ENCODE results near the gene SARNP. TPM values are rescaled to one million over a fixed set of nuclear protein-coding genes. Genes with fewer than 3 reads are reported as not detected.

The SARNP gene
- total RNA-seq, 2 experiments from 2014 or later: 88.3 to 88.6 TPM

DNA sequence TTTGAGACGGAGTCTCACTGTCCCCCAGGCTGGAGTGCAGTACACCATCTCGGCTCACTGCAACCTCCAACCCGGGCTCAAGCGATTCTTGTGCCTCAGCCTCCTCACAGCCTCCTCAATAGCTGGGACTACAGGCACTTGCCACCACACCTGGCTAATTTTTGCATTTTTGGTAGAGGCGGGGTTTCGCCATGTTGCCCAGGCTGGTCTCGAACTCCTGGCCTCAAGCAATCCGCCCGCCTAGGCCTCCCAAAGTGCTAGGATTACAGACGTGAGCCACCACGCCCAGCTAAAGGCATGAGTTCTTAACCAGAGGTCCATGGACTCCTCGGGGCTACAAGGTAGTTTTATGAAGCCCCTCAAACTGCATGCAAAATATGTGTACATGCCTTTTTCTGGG, 2.1 kb downstream of the SARNP start:
- POLR2A ChIA-PET: interaction anchor here (0.6 to 3.7 kb wide), 8 partner anchors 15 to 122 kb away, joined by 3 to 91 read pairs (median 4); partner anchors contain the start of genes DGKA, GDF11 and PYM1
- Mint-ChIP-seq H3K9me3 (no peaks in the 10 kb centered on the region), H3K4me1 (peaks cover 52% of the 10 kb centered on the region)

DNA sequence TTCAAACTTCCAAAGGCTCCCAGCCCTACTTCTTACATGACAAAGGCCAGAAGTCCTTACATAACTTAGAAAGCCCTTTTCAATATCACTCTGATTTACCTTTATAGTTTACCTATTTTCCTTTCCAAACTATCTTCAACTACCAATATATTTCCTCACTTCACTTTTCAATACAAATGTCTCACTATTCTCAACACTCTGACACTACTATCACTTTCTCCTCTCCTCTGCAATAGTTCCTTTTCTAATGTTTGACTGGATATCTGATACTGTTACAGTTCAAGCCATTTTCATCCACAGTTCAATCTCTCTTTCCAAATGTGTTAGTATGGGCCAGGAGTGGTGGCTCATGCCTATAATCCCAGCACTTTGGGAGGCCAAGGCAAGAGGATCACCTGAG, 3.3 kb downstream of the SARNP start:
- peaks cover 50% of the 10 kb centered on the region for H3K4me1 Mint-ChIP-seq
- POLR2A ChIA-PET: interaction anchor here (0.6 to 3.6 kb wide), 2 partner anchors 16 to 51 kb away, joined by 3 to 13 read pairs; partner anchors contain the start of gene DNAJC14
- CTCF ChIA-PET: interaction anchor here (1.2 to 1.3 kb wide), 2 partner anchors 18 to 76 kb away, joined by 3 to 4 read pairs; no protein-coding TSS in a partner anchor
- no peaks in the 10 kb centered on the region for H3K9me3 Mint-ChIP-seq
- H3K36me3 Mint-ChIP-seq (ENCODE audit: low read depth): peaks cover 38% of the 10 kb centered on the region
- H3K27me3 Mint-ChIP-seq: no peaks in the 10 kb centered on the region
- DNase-seq: no peak
- H3K4me3 Mint-ChIP-seq: no peak overlapping the region
- no peak overlapping the region for H3K27ac Mint-ChIP-seq

More for the DNA sequence above, 2.1 kb downstream of the SARNP start:
- Mint-ChIP-seq H3K27me3 (no peaks in the 10 kb centered on the region), H3K36me3 (ENCODE audit: low read depth) (peaks cover 44% of the 10 kb centered on the region), H3K27ac (no peak overlapping the region), H3K4me3 (no peak overlapping the region)
- CTCF ChIA-PET: no interaction called here
- DNase-seq: no peak

DNA sequence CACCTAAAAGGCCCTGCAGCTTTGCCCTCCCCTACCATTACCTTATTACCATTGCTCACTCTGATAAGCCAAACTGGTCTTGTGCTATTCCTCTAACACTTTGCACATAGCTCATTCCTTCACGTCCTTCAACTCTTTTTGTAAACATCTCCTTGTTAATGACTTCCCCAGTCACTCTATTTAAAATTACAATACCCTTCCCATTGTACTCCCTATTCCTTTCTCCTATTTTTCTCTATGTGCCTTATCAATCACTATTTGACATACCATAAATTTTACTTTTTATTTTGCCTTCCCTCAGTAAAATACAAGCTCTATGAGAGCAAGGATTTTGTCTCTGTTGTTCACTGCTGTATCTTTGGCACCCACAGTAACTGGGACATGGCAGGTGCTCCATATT, 5.4 kb downstream of the SARNP start:
- H3K27ac Mint-ChIP-seq: no peak overlapping the region
- peaks cover 39% of the 10 kb centered on the region for H3K4me1 Mint-ChIP-seq
- POLR2A ChIA-PET: interaction anchor here (0.9 to 3.6 kb wide), 4 partner anchors 18 to 120 kb away, joined by 3 to 13 read pairs (median 5); partner anchors contain the start of genes DNAJC14 and PYM1
- H3K27me3 Mint-ChIP-seq: no peaks in the 10 kb centered on the region
- CTCF ChIA-PET: interaction anchor here (0.9 to 1.8 kb wide), 3 partner anchors 18 to 128 kb away, joined by 3 to 6 read pairs (median 3); no protein-coding TSS in a partner anchor
- no peaks in the 10 kb centered on the region for H3K9me3 Mint-ChIP-seq
- H3K4me3 Mint-ChIP-seq: no peak overlapping the region
- peaks cover 40% of the 10 kb centered on the region for H3K36me3 Mint-ChIP-seq (ENCODE audit: low read depth)
- no peak for DNase-seq

DNA sequence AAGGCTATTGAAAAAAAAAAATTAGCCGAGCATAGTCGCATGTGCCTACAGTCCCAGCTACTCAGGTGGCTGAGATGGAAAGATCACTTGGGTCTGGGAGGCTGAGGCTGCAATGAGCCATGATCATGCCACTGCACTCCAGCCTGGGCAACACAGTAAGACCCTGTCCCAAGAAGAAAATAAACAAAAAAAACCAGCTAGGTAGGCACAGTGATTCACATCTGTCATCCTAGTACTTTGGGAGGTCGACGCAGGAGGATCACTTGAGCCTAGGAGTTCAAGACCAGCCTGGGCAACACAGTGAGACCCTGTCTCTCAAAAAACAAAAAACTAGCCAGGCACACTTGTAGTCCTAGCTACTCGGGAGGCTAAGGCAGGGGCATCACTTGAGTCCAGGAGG, 8.2 kb downstream of the SARNP start:
- POLR2A ChIA-PET: interaction anchor here (0.7 to 3.2 kb wide), 3 partner anchors 9 to 148 kb away, joined by 3 to 19 read pairs (median 3); partner anchors contain the start of genes ORMDL2 and SARNP
- CTCF ChIA-PET: interaction anchor here (1.9 kb wide), 1 partner anchor 71 kb away, joined by 5 read pairs; no protein-coding TSS in a partner anchor
- Mint-ChIP-seq H3K4me3 (no peak overlapping the region), H3K9me3 (no peaks in the 10 kb centered on the region), H3K27ac (no peak overlapping the region), H3K36me3 (ENCODE audit: low read depth) (peaks cover 40% of the 10 kb centered on the region), H3K4me1 (peaks cover 29% of the 10 kb centered on the region), H3K27me3 (no peaks in the 10 kb centered on the region)
- DNase-seq: no peak

DNA sequence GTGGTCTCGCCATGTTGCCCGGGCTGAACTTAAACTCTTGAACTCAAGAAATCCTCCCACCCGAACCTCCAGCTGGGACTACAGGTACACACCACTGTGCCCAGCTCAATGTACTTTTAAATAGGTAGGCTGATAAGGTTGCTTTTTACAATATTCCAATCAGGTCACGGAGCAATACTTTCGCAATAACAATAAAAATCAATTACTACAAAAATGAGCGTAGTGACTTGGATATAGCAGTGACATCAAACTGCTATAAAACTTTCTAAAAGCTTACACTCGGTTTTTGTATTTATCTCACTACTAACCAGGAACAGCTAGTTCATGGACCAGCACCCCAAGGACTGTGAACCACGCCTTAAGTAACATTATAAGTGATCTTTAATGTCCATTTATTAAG, 10.5 kb downstream of the SARNP start:
- Mint-ChIP-seq H3K36me3 (ENCODE audit: low read depth) (peaks cover 40% of the 10 kb centered on the region), H3K27me3 (no peaks in the 10 kb centered on the region), H3K9me3 (no peaks in the 10 kb centered on the region), H3K4me1 (peaks cover 14% of the 10 kb centered on the region), H3K4me3 (no peak overlapping the region), H3K27ac (no peak overlapping the region)
- no peak for DNase-seq
- CTCF ChIA-PET: interaction anchor here (0.7 kb wide), 1 partner anchor 10 kb away, joined by 3 read pairs; no protein-coding TSS in a partner anchor
- POLR2A ChIA-PET: interaction anchor here (0.9 to 3.2 kb wide), 2 partner anchors 11 kb away, joined by 3 to 19 read pairs; partner anchors contain the start of genes ORMDL2 and SARNP

DNA sequence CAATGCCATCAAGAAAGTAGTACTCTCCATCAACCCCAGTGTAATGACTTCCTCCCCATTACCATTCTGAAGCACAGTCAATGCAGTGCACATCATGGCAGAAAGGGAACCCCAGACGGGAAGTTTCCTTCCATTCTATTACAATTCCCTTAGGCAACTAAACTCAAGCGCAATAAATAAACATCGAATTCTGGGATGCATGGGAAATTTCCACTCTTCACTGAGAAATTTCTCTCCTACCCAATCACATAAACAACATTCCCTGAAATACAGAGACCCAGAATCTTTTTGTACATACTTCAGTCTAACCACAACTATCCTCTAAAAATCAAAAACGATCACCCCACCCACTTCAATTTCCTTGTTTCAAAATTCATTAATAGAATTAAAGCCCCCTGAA, 20.0 kb downstream of the SARNP start:
- Mint-ChIP-seq H3K27ac (no peak overlapping the region), H3K4me3 (no peak overlapping the region), H3K4me1 (peaks cover 17% of the 10 kb centered on the region), H3K9me3 (no peaks in the 10 kb centered on the region), H3K27me3 (no peaks in the 10 kb centered on the region), H3K36me3 (ENCODE audit: low read depth) (peaks cover 71% of the 10 kb centered on the region)
- ChIA-PET POLR2A (interaction anchor here (2.4 kb wide), 1 partner anchor 139 kb away, joined by 6 read pairs; no protein-coding TSS in a partner anchor), CTCF (interaction anchor here (0.6 to 3.7 kb wide), 11 partner anchors 10 to 198 kb away, joined by 3 to 32 read pairs (median 3); partner anchors contain the start of gene RAB5B)
- DNase-seq: no peak

DNA sequence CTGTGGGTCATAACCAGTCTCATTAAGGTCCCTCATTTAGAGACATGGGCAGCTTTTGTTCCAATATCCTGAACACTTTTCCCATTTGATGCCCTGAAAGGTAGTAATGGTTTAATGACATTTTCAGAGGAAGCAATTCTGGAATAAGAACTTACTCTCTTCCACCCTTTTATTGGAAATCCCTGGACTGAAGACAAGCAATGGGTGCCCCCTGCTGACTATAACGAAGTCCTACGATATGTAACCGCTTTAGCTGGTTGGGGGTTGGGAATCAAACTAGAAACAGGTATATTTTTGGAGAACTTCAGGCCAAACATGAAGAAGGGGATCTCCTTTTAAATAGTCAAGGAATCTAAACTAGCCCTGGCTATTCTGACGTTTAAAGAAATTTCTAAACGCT, 20.5 kb downstream of the SARNP start:
- CTCF ChIA-PET: interaction anchor here (1.0 to 3.7 kb wide), 13 partner anchors 10 to 198 kb away, joined by 3 to 32 read pairs (median 4); partner anchors contain the start of genes ORMDL2 and RAB5B
- H3K27me3 Mint-ChIP-seq: no peaks in the 10 kb centered on the region
- no peak for DNase-seq
- no peaks in the 10 kb centered on the region for H3K9me3 Mint-ChIP-seq
- H3K27ac Mint-ChIP-seq: no peak overlapping the region
- H3K4me1 Mint-ChIP-seq: peaks cover 17% of the 10 kb centered on the region
- POLR2A ChIA-PET: interaction anchor here (2.0 to 2.4 kb wide), 2 partner anchors 10 to 139 kb away, joined by 6 to 7 read pairs; no protein-coding TSS in a partner anchor
- H3K36me3 Mint-ChIP-seq (ENCODE audit: low read depth): peaks cover 69% of the 10 kb centered on the region
- no peak overlapping the region for H3K4me3 Mint-ChIP-seq

DNA sequence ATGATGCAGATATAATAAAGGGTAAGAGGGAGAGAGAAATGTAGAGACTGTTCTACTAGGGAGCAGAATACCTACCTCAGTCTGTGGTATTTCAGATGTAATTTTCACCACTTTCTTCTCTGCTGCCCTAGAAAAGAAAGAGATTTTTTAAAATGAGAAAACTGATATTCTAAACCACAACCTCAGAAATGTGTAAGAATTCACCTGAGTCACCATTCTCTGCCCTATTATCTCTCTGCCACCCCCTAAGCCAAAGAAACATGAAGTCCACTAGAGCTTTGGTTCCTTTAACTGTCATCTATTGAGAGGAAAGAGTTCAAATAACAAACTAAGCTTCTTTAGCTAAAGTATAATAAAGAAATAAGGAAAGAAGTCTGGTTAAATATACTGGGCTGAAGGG, 21.6 kb downstream of the SARNP start:
- Mint-ChIP-seq H3K4me1 (peaks cover 17% of the 10 kb centered on the region), H3K36me3 (ENCODE audit: low read depth) (peaks cover 63% of the 10 kb centered on the region), H3K4me3 (no peak overlapping the region), H3K27ac (no peak overlapping the region), H3K9me3 (no peaks in the 10 kb centered on the region), H3K27me3 (no peaks in the 10 kb centered on the region)
- no peak for DNase-seq
- ChIA-PET POLR2A (interaction anchor here (0.8 to 2.4 kb wide), 7 partner anchors 9 to 140 kb away, joined by 3 to 7 read pairs (median 3); no protein-coding TSS in a partner anchor), CTCF (interaction anchor here (1.0 to 3.7 kb wide), 10 partner anchors 9 to 144 kb away, joined by 3 to 32 read pairs (median 4); partner anchors contain the start of gene ORMDL2)

DNA sequence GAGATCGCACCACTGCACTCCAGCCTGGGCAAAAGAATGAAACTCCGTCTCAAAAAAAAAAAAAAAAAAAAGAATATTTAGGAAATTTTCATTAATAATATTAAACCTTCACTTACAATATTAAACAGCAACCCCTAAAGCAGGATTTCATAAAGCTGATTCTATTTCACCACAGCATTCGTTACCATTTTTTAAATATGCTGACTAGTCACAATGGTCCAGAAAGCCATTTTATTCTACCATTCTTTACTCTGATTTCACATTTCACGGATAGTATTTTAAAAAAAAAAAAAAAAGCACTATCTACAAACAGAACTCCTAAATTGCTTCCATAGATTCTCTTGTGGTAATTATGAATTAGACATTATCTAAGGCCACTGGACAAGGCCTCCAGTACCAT, 27.6 kb downstream of the SARNP start:
- no peaks in the 10 kb centered on the region for H3K27me3 Mint-ChIP-seq
- DNase-seq: no peak
- H3K27ac Mint-ChIP-seq: no peak overlapping the region
- H3K4me1 Mint-ChIP-seq: no peaks in the 10 kb centered on the region
- ChIA-PET CTCF (interaction anchor here (1.2 to 1.5 kb wide), 2 partner anchors 24 to 53 kb away, joined by 3 to 4 read pairs; no protein-coding TSS in a partner anchor), POLR2A (interaction anchor here (1.3 kb wide), 1 partner anchor 8 kb away, joined by 4 read pairs; no protein-coding TSS in a partner anchor)
- H3K36me3 Mint-ChIP-seq (ENCODE audit: low read depth): peaks cover 72% of the 10 kb centered on the region
- H3K9me3 Mint-ChIP-seq: no peaks in the 10 kb centered on the region
- no peak overlapping the region for H3K4me3 Mint-ChIP-seq

DNA sequence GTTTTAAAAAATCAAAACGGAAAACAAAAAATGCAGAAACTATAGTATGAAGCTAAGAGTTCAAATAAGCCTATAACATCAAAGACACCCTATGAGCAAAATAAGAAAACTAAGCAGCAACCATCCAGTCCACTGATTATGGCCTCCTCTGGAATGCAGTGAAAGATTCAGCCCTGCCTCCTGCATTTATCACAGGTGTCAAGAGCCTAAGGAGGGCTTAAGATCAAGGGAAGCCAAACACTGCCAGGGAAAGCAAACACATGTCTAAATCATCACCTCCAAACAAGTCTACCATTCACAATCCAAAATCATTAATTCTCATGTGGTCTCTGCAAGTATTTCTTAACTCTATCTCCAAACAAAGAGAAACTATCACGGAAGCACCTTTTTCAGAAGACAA, 28.4 kb downstream of the SARNP start:
- no peaks in the 10 kb centered on the region for H3K9me3 Mint-ChIP-seq
- H3K4me1 Mint-ChIP-seq: no peaks in the 10 kb centered on the region
- H3K4me3 Mint-ChIP-seq: no peak overlapping the region
- ChIA-PET CTCF (interaction anchor here (0.6 to 1.5 kb wide), 3 partner anchors 23 to 151 kb away, joined by 3 to 5 read pairs (median 4); no protein-coding TSS in a partner anchor), POLR2A (interaction anchor here (1.2 kb wide), 1 partner anchor 58 kb away, joined by 3 read pairs; no protein-coding TSS in a partner anchor)
- no peak overlapping the region for H3K27ac Mint-ChIP-seq
- no peak for DNase-seq
- H3K27me3 Mint-ChIP-seq: no peaks in the 10 kb centered on the region
- H3K36me3 Mint-ChIP-seq (ENCODE audit: low read depth): peaks cover 72% of the 10 kb centered on the region

DNA sequence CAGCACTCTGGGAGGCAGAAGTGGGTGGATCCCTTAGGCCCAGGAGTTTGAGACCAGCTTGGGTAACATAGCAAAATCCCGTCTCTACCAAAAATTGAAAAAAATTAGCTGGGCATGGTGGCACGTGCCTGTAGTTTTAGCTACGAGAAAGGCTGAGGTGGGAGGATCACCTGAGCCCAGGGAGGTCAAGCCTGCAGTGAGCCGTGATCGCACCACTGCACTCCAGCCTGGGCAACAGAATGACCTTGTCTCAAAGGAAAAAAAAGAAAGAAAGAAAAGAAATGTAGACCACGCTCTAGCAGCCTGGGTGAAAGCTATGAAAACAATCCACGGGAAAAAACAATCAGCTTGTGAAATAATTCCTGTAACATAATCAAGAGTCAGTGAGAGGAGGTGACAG, 29.0 kb downstream of the SARNP start:
- Mint-ChIP-seq H3K9me3 (no peaks in the 10 kb centered on the region), H3K27me3 (no peaks in the 10 kb centered on the region), H3K36me3 (ENCODE audit: low read depth) (peaks cover 73% of the 10 kb centered on the region), H3K4me3 (no peak overlapping the region), H3K27ac (no peak overlapping the region), H3K4me1 (no peaks in the 10 kb centered on the region)
- ChIA-PET POLR2A (interaction anchor here (1.2 kb wide), 1 partner anchor 58 kb away, joined by 3 read pairs; no protein-coding TSS in a partner anchor), CTCF (interaction anchor here (1.1 to 1.3 kb wide), 2 partner anchors 16 to 152 kb away, joined by 5 read pairs; no protein-coding TSS in a partner anchor)
- no peak for DNase-seq

DNA sequence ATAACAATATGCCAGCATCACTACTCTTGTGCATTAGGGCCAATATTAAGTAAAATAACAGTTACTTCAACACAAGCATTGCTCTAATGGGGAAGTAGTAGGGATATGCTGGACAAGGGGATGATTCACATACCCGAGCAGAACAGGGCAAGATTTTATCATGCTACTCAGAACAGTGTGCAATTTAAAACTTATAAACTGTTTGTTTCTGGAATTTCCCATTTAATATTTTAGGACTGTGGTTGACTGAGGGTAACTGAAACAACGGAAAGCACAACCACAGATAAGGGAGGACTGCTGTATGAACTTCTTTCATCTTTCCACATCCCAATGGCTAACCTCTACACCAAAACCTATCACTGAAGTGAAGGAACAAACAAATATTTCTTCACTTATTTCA, 36.8 kb downstream of the SARNP start:
- Mint-ChIP-seq H3K4me1 (peaks cover 17% of the 10 kb centered on the region), H3K36me3 (ENCODE audit: low read depth) (peaks cover 71% of the 10 kb centered on the region), H3K27ac (no peak overlapping the region), H3K9me3 (no peaks in the 10 kb centered on the region), H3K27me3 (no peaks in the 10 kb centered on the region), H3K4me3 (no peak overlapping the region)
- no peak for DNase-seq
- CTCF ChIA-PET: interaction anchor here (0.9 kb wide), 1 partner anchor 56 kb away, joined by 4 read pairs; no protein-coding TSS in a partner anchor
- POLR2A ChIA-PET: interaction anchor here (0.9 to 1.6 kb wide), 3 partner anchors 10 to 174 kb away, joined by 3 to 5 read pairs (median 4); no protein-coding TSS in a partner anchor

DNA sequence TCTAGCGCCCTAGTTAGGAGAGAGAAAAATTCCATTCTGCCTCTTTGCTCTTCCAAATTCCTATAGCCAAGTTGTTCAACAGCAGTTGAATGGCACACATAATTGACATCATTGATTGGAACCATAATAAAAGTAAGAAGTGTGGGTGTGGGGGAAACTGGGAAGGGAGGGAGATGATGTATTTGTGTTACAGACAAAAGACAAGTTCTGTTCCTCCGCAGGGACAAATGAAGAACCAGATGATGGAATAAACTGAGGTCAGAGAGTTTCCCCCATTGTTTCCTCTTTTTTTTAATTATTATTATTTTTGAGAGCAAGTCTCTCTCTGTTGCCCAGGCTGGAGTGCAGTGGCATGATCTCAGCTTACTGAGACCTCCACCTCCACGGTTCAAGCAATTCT, 39.7 kb downstream of the SARNP start:
- no peak overlapping the region for H3K27ac Mint-ChIP-seq
- peaks cover 53% of the 10 kb centered on the region for H3K36me3 Mint-ChIP-seq (ENCODE audit: low read depth)
- ChIA-PET CTCF (no interaction called here), POLR2A (no interaction called here)
- H3K9me3 Mint-ChIP-seq: no peaks in the 10 kb centered on the region
- peaks cover 21% of the 10 kb centered on the region for H3K4me1 Mint-ChIP-seq
- no peaks in the 10 kb centered on the region for H3K27me3 Mint-ChIP-seq
- no peak for DNase-seq
- H3K4me3 Mint-ChIP-seq: no peak overlapping the region
